Activated T-cell treated with anti-CD3 and anti-CD28 coated beads, Interleukin-2, amount 50 U/mL, for 24 hours (primary cell): ENCODE measurements around the gene IFI30.
A peak's percentile ranks its signal among the peaks of the same experiment; 100 is the strongest.

ENCODE experiments used
- DNase-seq: peaks from one replicate; pipeline ENCODE4 v3.0.0-alpha.2; 2020
- H3K27ac Mint-ChIP-seq: 2 replicates; pipeline ENCODE4 v1.8.0; 2020; ENCODE audit warnings: mild to moderate bottlenecking, mixed read lengths
- H3K27me3 Mint-ChIP-seq: 2 replicates; pipeline ENCODE4 v1.8.0; 2020; ENCODE audit warnings: mixed read lengths
- H3K36me3 Mint-ChIP-seq: 2 replicates; pipeline ENCODE4 v1.8.0; 2020; ENCODE audit warnings: low read depth, mixed read lengths
- H3K4me1 Mint-ChIP-seq: 2 replicates; pipeline ENCODE4 v1.8.0; 2020; ENCODE audit warnings: low read depth, mixed read lengths
- H3K4me3 Mint-ChIP-seq: 2 replicates; pipeline ENCODE4 v1.8.0; 2020; ENCODE audit warnings: mild to moderate bottlenecking, moderate library complexity, mixed read lengths
- H3K9me3 Mint-ChIP-seq: 2 replicates; pipeline ENCODE4 v1.8.0; 2020; ENCODE audit warnings: mixed read lengths

The IFI30 gene

DNA sequence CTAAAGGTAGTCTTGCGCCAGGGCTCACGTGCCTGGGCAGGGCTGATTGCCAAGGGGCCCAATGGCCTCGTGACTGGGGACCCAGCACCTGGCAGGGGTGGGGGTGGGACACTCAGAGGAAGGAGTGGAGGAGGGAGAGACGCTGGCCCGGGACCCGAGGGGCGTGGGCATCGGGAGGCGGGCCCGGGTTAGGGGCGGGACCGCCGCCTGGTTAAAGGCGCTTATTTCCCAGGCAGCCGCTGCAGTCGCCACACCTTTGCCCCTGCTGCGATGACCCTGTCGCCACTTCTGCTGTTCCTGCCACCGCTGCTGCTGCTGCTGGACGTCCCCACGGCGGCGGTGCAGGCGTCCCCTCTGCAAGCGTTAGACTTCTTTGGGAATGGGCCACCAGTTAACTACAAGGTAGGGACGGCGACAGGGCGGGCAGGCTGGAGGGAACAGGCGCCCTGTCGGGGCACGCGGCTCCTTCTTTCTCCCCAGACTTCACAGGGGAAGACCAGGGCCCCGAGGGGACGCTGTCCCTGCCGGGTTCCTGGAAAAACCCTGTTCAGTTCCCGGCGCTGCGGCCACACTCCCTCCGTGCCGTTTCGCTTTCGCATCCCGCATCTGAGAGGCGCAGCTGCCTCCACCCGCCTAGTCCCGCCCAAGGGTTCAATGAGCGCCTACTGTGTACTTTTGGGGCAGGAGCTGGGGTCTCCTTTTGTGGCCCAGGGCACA, at the start of gene IFI30:
IFI30 (plus strand) TSS at position 242 of the 717 bp plus-strand sequence; CDS start at position 271, 29 bp downstream.
- Mint-ChIP-seq H3K4me1 (peaks cover 22% of the 10 kb centered on the region), H3K27ac (peak within 1 kb of the TSS; percentile 85), H3K4me3 (peak within 1 kb of the TSS; percentile 86), H3K36me3 (peaks cover 51% of the 10 kb centered on the region), H3K9me3 (no peaks in the 10 kb centered on the region), H3K27me3 (no peaks in the 10 kb centered on the region)
- DNase-seq = peak; percentile 81

DNA sequence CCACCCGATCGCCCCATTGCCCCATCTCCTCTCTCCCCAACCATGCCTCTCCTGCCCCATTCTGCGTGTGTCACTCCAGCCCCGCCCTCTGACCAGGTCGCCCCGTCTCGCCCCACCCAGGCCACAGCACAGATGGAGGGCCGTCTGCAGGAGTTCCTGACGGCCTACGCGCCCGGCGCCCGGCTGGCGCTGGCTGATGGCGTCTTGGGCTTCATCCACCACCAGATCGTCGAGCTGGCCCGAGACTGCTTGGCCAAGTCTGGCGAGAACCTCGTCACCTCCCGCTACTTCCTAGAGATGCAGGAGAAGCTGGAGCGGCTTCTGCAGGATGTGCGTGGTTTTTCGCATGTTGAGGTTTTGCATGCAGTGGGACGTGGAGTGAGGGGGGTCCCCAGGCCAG, 49.8 kb upstream of the IFI30 start:
- H3K36me3 Mint-ChIP-seq = peaks cover 64% of the 10 kb centered on the region
- H3K4me1 Mint-ChIP-seq = peaks cover 20% of the 10 kb centered on the region
- H3K27ac Mint-ChIP-seq = no peak overlapping the region
- no peaks in the 10 kb centered on the region for H3K27me3 Mint-ChIP-seq
- DNase-seq = no peak
- no peaks in the 10 kb centered on the region for H3K9me3 Mint-ChIP-seq
- H3K4me3 Mint-ChIP-seq = no peak overlapping the region

DNA sequence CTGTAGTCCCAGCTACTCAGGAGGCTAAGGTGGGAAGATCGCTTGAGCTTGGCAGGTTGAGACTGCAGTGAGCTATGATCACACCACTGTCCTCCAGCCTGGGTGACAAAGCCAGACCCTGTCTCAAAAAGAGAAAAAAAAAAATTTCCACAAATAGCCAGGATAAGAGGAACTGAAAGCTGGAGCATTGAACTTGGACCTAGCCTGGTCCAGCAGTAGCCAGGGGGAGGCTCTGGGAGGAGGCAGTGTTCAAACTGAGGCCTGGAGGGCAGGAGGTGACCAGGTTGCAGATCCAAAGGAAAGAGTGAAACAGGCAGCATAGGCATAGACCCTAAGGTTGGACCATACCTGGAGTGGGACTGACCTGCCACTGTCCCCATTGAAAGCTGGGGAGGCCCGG, 47.5 kb upstream of the IFI30 start:
- no peak overlapping the region for H3K4me3 Mint-ChIP-seq
- H3K27me3 Mint-ChIP-seq = no peaks in the 10 kb centered on the region
- no peaks in the 10 kb centered on the region for H3K9me3 Mint-ChIP-seq
- H3K36me3 Mint-ChIP-seq = peaks cover 82% of the 10 kb centered on the region
- no peak for DNase-seq
- no peaks in the 10 kb centered on the region for H3K4me1 Mint-ChIP-seq
- peak overlapping the region; percentile 28 for H3K27ac Mint-ChIP-seq

DNA sequence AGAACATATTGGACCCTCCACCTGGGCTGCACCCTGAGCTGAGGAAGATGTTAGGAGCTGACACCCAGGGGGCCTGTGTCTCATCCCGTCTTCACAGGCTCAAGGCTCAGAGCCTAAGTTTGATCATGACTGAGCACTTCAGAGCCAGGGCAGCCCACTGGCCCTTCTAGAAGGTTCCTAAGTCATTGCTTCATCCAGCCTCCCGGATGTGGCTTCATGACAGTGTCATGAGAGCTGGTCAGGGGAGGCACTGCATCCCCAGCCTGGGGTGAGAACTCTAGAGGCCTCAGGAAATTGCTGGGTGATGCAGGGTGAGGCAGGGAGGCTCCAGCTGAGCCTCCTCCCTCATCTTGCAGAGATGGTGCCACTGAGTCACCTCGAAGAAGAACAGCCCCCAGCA, 45.6 kb upstream of the IFI30 start:
- peaks cover 80% of the 10 kb centered on the region for H3K36me3 Mint-ChIP-seq
- no peak overlapping the region for H3K4me3 Mint-ChIP-seq
- H3K4me1 Mint-ChIP-seq = no peaks in the 10 kb centered on the region
- no peaks in the 10 kb centered on the region for H3K27me3 Mint-ChIP-seq
- H3K27ac Mint-ChIP-seq = peak overlapping the region; percentile 55
- no peaks in the 10 kb centered on the region for H3K9me3 Mint-ChIP-seq
- DNase-seq = no peak

DNA sequence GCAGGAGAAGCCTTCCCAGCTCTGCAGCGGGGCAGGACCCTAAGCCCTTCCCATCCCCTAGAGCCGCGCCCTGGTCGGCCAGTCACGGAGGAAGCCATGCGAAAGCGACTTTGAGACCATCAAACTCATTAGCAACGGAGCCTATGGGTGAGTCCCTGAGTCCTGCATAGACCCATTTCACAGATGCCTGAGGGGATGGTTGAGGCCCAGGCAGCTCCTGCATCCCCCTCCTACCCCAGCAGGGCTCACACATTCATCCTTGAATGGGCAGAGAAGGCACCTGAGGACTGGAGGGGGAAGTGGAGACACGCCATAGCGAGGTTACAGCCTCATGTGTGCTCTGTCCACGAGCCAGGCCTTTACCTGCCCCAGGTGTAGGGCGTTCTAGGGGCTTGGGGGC, 44.8 kb upstream of the IFI30 start:
- Mint-ChIP-seq H3K27ac (no peak overlapping the region), H3K36me3 (peaks cover 74% of the 10 kb centered on the region), H3K4me3 (no peak overlapping the region)

DNA sequence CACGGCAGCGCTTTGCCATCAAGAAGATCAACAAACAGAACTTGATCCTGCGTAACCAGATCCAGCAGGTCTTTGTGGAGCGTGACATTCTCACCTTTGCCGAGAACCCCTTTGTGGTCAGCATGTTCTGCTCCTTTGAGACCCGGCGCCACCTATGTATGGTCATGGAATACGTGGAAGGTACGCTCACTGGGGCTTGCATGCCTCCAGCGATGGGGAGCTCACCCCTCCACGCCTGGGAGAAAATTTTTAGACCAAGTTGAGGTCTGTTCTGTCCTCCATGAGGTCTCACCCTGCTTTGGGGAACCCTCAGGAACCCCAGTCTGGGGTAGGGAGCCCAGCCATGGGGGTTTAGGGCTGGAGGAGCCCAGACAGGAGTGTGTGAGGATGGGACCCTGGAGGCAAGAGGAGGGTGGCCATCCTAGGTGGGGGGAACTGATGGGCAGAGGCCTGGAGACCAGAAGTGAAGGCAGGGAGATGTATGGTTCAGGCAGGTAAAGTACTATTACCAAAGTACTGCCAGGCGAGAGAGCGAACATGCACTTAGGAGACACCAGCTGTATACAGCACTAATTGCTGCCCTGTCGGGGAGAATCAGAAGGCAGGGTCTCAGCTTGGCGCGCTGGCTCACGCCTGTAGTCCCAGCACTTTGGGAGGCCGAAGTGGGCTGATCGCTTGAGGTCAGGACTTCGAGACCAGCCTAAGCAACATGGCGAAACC, 42.9 kb upstream of the IFI30 start:
- Mint-ChIP-seq H3K4me1 (no peaks in the 10 kb centered on the region), H3K4me3 (no peak overlapping the region), H3K27ac (no peak overlapping the region), H3K36me3 (peaks cover 72% of the 10 kb centered on the region), H3K9me3 (no peaks in the 10 kb centered on the region), H3K27me3 (no peaks in the 10 kb centered on the region)
- no peak for DNase-seq

More for the DNA sequence above, 44.8 kb upstream of the IFI30 start:
- Mint-ChIP-seq H3K4me1 (no peaks in the 10 kb centered on the region), H3K9me3 (no peaks in the 10 kb centered on the region), H3K27me3 (no peaks in the 10 kb centered on the region)
- no peak for DNase-seq

DNA sequence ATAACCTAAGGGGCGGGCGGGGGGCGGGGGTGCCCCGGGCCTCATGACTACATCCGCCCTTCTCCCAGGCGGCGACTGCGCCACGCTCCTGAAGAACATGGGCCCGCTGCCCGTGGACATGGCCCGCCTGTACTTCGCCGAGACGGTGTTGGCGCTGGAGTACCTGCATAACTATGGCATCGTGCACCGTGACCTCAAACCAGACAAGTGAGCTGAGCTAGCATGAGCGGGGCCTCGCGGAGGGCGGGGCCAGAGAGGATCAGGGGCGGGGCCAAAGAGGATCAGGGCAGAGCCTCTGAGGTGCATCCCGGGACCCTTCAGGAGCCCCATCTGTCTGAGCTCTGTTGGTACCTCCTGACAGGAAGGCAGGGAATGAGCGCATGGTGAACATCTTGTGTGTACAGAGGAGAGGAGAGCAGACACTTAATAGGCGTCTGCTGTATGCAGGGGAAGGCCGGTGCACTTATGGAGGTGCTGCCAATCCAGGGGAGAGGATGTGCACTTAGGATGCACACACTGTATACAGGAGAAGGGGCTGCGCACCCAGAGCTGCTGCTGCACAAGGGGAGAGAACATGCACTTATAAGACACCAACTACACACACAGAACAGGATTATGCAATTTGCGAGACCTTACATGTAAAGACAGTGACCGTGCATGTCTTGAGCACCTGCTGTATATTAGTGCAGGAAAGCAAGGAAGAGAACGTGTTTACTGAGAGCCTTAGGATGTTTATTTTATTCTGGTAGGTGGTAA, 41.6 kb upstream of the IFI30 start:
- no peak overlapping the region for H3K27ac Mint-ChIP-seq
- no peaks in the 10 kb centered on the region for H3K27me3 Mint-ChIP-seq
- H3K9me3 Mint-ChIP-seq = no peaks in the 10 kb centered on the region
- no peak for DNase-seq
- no peaks in the 10 kb centered on the region for H3K4me1 Mint-ChIP-seq
- H3K4me3 Mint-ChIP-seq = no peak overlapping the region
- H3K36me3 Mint-ChIP-seq = peaks cover 76% of the 10 kb centered on the region

DNA sequence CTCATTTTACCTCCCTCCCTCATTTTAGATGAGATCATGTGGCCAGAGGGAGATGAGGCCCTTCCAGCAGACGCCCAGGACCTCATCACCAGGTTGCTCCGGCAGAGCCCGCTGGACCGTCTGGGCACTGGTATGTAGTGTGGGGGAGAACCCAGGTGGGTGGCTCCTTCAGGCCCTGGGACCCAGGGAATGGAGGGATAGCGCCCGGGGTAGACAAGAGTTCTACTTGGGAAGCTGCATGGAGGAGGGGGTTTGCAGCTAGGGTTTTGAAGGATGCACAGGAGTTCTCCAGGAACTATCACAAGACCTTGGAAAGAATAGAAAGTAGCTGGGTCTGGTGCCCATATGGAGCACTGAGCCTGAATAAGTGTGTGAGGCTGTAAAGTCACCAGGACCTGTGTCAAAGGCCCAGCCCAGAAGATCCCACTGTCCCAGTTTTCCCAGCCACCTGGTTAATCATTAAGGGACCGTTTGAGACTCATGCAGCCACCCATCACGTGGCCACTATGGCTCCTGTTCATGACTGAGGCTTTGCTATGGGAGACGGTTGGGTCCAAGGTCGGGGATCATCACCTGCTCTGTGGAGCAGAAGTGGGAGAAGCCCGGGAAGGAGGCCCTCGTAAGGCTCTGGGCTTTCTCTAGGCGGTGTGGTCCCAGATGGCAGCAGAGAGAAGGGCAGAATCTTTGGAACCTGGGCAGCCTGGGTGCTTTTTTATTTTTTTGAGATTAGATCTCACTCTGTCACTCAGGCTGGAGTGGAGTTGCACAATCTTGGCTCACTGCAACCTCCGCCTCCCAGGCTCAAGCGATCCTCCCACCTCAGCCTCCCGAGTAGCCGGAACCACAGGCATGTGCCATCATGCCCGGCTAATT, 37.7 kb upstream of the IFI30 start:
- H3K27me3 Mint-ChIP-seq = no peaks in the 10 kb centered on the region
- H3K27ac Mint-ChIP-seq = peak overlapping the region; percentile 12
- no peaks in the 10 kb centered on the region for H3K9me3 Mint-ChIP-seq
- no peaks in the 10 kb centered on the region for H3K4me1 Mint-ChIP-seq
- H3K36me3 Mint-ChIP-seq = peaks cover 71% of the 10 kb centered on the region
- no peak overlapping the region for H3K4me3 Mint-ChIP-seq
- no peak for DNase-seq

DNA sequence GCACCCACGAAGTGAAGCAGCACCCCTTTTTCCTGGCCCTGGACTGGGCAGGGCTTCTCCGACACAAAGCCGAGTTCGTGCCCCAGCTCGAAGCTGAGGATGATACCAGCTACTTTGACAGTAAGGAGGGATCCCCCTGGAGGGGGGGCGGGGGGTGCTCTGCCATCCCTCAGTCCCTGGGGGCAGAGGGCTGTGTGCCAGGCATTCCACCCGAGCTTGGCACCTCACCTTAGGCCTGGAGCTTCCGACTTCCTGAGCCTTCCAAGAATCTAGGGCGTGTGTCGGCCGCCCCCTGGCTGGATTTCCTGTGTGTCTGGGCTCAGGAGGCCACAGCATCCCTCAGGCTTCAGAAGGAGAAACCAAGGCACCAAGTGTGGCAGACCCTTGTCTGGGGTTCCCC, 36.4 kb upstream of the IFI30 start:
- no peak overlapping the region for H3K4me3 Mint-ChIP-seq
- no peak overlapping the region for H3K27ac Mint-ChIP-seq
- H3K27me3 Mint-ChIP-seq = no peaks in the 10 kb centered on the region
- H3K4me1 Mint-ChIP-seq = no peaks in the 10 kb centered on the region
- peaks cover 75% of the 10 kb centered on the region for H3K36me3 Mint-ChIP-seq
- DNase-seq = no peak
- H3K9me3 Mint-ChIP-seq = no peaks in the 10 kb centered on the region

DNA sequence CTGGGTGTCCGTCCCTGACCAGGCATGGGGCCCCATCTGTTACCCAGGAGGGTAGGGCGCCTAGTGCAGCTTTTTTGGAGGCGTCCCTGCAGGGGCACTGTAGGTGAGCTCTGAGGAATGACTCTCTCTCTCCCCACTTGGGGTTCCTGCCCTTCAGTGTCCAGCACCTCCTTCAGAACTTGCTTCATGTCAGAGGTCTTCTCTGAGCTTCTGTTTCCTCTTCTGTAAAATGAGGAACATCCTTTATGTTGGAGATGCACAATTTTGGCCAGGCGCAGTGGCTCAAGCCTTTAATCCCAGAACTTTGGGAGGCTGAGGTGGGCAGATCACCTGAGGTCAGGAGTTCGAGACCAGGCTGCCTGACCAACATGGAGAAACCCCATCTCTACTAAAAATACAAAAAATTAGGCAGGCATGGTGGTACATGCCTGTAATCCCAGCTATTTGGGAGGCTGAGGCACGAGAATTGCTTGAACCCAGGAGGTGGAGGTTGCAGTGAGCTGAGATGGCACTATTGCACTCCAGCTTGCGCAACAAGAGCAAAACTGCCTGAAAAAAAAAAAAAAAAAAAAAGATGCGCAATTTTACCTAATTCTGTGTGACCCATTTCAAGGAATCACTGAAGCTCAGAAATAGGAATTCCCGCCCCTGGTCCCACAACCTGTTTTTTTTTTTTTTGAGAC, 35.8 kb upstream of the IFI30 start:
- H3K36me3 Mint-ChIP-seq = peaks cover 74% of the 10 kb centered on the region
- no peak overlapping the region for H3K4me3 Mint-ChIP-seq
- no peaks in the 10 kb centered on the region for H3K4me1 Mint-ChIP-seq
- no peaks in the 10 kb centered on the region for H3K27me3 Mint-ChIP-seq
- DNase-seq = no peak
- no peak overlapping the region for H3K27ac Mint-ChIP-seq
- no peaks in the 10 kb centered on the region for H3K9me3 Mint-ChIP-seq

DNA sequence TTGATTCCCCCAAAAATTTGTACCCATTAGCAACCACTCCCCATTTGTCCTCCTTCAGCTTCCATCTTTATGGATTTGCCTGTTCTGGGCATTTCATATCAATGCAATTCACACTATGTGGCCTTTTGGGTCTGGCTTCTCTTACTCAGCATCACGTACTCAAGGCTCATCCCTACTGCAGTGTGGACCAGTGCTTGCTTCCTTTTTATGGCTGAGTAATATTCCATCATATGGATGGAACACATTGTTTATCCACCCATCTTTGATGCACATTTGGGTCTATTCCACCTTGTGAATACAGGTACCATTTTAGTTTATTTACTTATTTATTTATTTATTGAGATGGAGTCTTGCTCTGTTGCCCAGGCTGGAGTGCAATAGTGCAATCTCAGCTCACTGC, 33.1 kb upstream of the IFI30 start:
- no peaks in the 10 kb centered on the region for H3K4me1 Mint-ChIP-seq
- no peak overlapping the region for H3K27ac Mint-ChIP-seq
- no peaks in the 10 kb centered on the region for H3K27me3 Mint-ChIP-seq
- peaks cover 80% of the 10 kb centered on the region for H3K36me3 Mint-ChIP-seq
- no peak overlapping the region for H3K4me3 Mint-ChIP-seq
- DNase-seq = no peak
- no peaks in the 10 kb centered on the region for H3K9me3 Mint-ChIP-seq

DNA sequence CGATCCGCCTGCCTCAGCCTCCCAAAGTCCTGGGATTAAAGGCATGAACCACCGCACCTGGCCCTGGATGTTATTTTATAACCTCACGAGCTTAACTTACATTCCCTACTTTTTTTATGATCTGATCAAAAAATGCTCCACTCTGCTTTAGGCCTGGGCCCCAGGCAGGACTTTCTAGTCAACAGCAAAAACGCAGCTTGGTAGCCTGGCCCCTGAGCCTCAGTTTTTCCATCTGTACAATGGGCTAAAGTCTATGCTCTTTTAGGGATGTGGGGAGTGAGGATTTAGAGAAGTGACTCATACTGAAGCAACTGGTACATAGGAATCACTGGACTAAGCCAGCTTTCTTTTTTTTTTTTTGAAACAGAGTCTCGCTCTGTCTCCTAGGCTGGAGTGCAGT, 32.6 kb upstream of the IFI30 start:
- H3K4me3 Mint-ChIP-seq = no peak overlapping the region
- DNase-seq = no peak
- peaks cover 81% of the 10 kb centered on the region for H3K36me3 Mint-ChIP-seq
- no peaks in the 10 kb centered on the region for H3K4me1 Mint-ChIP-seq
- H3K27ac Mint-ChIP-seq = no peak overlapping the region
- no peaks in the 10 kb centered on the region for H3K9me3 Mint-ChIP-seq
- no peaks in the 10 kb centered on the region for H3K27me3 Mint-ChIP-seq

DNA sequence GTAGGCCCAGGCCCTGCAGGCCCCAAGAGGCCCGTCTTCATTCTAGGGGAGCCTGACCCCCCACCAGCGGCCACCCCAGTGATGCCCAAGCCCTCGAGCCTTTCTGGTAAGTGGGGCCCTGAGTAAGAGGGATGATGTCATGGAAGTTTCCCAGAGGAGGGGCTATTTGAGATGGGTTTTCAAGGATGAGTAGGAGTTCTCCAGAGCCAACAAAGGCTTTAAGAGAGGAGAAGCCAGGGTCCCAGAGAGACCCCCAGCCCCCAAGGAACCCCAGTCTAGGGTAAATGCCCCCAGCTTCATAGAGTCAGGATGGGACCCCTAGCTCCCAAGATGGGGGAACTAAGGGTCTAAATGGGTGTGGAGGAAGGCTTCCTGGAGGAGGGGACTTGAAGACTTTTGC, 29.7 kb upstream of the IFI30 start:
- no peaks in the 10 kb centered on the region for H3K27me3 Mint-ChIP-seq
- no peak overlapping the region for H3K27ac Mint-ChIP-seq
- peaks cover 84% of the 10 kb centered on the region for H3K36me3 Mint-ChIP-seq
- H3K4me1 Mint-ChIP-seq = no peaks in the 10 kb centered on the region
- DNase-seq = no peak
- H3K4me3 Mint-ChIP-seq = no peak overlapping the region
- H3K9me3 Mint-ChIP-seq = no peaks in the 10 kb centered on the region

DNA sequence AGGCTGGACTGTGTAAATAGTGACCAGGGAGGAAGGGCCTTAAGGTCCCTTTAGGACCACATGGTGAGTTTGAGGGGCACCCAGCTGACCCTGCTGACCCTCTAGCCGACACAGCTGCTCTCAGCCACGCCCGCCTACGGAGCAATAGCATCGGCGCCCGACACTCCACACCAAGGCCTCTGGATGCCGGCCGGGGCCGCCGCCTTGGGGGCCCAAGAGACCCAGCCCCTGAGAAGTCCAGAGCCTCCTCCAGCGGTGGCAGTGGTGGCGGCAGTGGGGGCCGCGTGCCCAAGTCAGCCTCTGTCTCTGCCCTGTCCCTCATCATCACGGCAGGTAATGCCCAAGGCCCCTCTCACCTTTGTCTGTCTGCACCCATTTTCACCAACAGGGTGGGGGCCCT, 29.3 kb upstream of the IFI30 start:
- Mint-ChIP-seq H3K27ac (no peak overlapping the region), H3K4me3 (no peak overlapping the region), H3K4me1 (no peaks in the 10 kb centered on the region), H3K36me3 (peaks cover 81% of the 10 kb centered on the region), H3K27me3 (no peaks in the 10 kb centered on the region), H3K9me3 (no peaks in the 10 kb centered on the region)
- DNase-seq = no peak
